ENCODE measurements around the gene UBD.

Gene UBD

DNA sequence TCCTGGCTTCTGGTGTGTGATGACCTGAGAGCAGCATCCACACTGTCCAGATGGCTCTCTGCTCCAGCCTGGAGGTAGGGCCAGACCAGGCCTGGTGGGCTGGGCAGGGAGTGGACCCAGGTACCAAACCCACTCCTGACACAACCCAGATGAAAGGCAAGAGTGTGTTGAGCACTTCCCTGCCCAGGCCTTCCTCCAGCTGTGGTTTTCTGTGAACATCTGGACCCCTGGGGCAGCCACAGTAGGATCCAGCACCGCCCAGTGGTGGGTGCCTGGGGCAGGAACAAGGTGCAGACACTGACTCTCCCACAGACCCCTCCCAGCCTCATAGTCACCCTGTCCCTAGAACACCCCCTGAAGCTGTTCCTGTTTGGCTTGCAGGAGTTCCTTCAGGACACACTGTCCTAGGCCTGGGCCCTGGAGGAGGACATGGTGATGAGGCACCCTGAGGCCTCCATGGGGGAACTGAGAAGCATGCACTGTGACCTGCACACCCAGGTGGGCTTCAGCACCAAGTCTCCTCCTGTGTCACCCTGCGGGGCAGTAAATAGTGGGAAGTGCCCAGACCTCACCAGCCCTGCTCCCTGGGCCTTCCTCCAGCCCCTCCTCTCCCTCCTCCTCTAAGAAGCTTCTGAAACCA lies 28.7 kb downstream of the UBD start:
- no peak for DNase-seq (ENCODE audit: low read depth in 1 of 2, low spot score in 1 of 2)
- H3K4me3 ChIP-seq (replicated peaks; ENCODE audit: insufficient read depth, low read length) = no peak overlapping the region
- H3K27ac ChIP-seq (replicated peaks) = no peak overlapping the region
- no peak for TF ChIP-seq REST (IDR thresholded peaks at IDR 0.05; ENCODE audit: insufficient replicate concordance, low read depth)
- no peak for TF ChIP-seq CTCF (IDR thresholded peaks at IDR 0.05; ENCODE audit: insufficient read depth, low read length)
- no peak for TF ChIP-seq POLR2AphosphoS5 (IDR thresholded peaks at IDR 0.05; ENCODE audit: low read depth)
- TF ChIP-seq GABPA (IDR thresholded peaks at IDR 0.05; ENCODE audit: low read depth) = no peak
- no peak for TF ChIP-seq SPI1 (IDR thresholded peaks at IDR 0.05; ENCODE audit: borderline replicate concordance, low read depth)
- no peaks in the 10 kb centered on the region for H3K27me3 ChIP-seq (ENCODE audit: insufficient read depth, poor library complexity, severe bottlenecking)

DNA sequence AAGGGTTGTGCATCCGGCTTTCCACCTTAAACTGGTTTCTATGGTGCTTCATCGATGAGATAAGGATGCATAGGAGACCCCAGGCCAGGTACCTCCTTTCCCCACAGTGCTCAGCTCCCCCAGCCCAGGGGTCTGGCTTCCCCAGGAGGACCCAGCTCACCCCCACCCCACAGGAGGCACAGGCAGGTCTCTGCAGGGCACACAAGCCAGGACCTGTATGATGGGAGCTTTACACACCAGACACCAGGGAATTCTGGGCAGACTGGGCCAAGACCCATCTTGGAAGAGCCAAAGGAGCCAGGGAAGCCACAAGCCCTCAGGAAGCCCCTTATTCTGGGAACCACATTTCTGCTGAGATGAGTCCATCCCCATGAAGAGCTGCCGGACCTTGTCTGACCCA lies 29.6 kb downstream of the UBD start:
- TF ChIP-seq CTCF (IDR thresholded peaks at IDR 0.05; ENCODE audit: insufficient read depth, low read length) = no peak
- no peak for TF ChIP-seq REST (IDR thresholded peaks at IDR 0.05; ENCODE audit: insufficient replicate concordance, low read depth)
- no peak for TF ChIP-seq POLR2AphosphoS5 (IDR thresholded peaks at IDR 0.05; ENCODE audit: low read depth)
- TF ChIP-seq SPI1 (IDR thresholded peaks at IDR 0.05; ENCODE audit: borderline replicate concordance, low read depth) = no peak
- TF ChIP-seq GABPA (IDR thresholded peaks at IDR 0.05; ENCODE audit: low read depth) = no peak

GRCh38 chr6:29528988-29529560 lies 30.5 kb downstream of the UBD start:
- no peak for DNase-seq (ENCODE audit: low read depth in 1 of 2, low spot score in 1 of 2)
- TF ChIP-seq CTCF (IDR thresholded peaks at IDR 0.05; ENCODE audit: insufficient read depth, low read length) (no peak), SPI1 (IDR thresholded peaks at IDR 0.05; ENCODE audit: borderline replicate concordance, low read depth) (no peak), POLR2AphosphoS5 (IDR thresholded peaks at IDR 0.05; ENCODE audit: low read depth) (no peak), GABPA (IDR thresholded peaks at IDR 0.05; ENCODE audit: low read depth) (no peak), REST (IDR thresholded peaks at IDR 0.05; ENCODE audit: insufficient replicate concordance, low read depth) (no peak)
- Histone ChIP-seq H3K27ac (replicated peaks) (no peak overlapping the region), H3K4me3 (replicated peaks; ENCODE audit: insufficient read depth, low read length) (no peak overlapping the region), H3K27me3 (ENCODE audit: insufficient read depth, poor library complexity, severe bottlenecking) (no peaks in the 10 kb centered on the region)

More for the DNA sequence above, 29.6 kb downstream of the UBD start:
- Histone ChIP-seq H3K27me3 (ENCODE audit: insufficient read depth, poor library complexity, severe bottlenecking) (no peaks in the 10 kb centered on the region), H3K27ac (replicated peaks) (no peak overlapping the region), H3K4me3 (replicated peaks; ENCODE audit: insufficient read depth, low read length) (no peak overlapping the region)
- DNase-seq (ENCODE audit: low read depth in 1 of 2, low spot score in 1 of 2) = no peak
